ENCODE measurements around the gene OGFRL1.

GRCh38 chr6:71335544-71335943 is 46.9 kb downstream of the OGFRL1 start:
- TF ChIP-seq CEBPB (tag; IDR thresholded peaks at IDR 0.05) (no peak), STAT5A (IDR thresholded peaks at IDR 0.05; ENCODE audit: borderline replicate concordance, low read length) (no peak), POLR2AphosphoS5 (IDR thresholded peaks at IDR 0.05; ENCODE audit: control insufficient read depth, insufficient read depth, low read depth, low read length) (no peak), ZNF518B (CRISPR knock-in tag; IDR thresholded peaks at IDR 0.05) (no peak), EZH2 (IDR thresholded peaks at IDR 0.05; ENCODE audit: borderline replicate concordance, low read depth, low read length) (no peak)
- TF ChIP-seq, protein P1, sequence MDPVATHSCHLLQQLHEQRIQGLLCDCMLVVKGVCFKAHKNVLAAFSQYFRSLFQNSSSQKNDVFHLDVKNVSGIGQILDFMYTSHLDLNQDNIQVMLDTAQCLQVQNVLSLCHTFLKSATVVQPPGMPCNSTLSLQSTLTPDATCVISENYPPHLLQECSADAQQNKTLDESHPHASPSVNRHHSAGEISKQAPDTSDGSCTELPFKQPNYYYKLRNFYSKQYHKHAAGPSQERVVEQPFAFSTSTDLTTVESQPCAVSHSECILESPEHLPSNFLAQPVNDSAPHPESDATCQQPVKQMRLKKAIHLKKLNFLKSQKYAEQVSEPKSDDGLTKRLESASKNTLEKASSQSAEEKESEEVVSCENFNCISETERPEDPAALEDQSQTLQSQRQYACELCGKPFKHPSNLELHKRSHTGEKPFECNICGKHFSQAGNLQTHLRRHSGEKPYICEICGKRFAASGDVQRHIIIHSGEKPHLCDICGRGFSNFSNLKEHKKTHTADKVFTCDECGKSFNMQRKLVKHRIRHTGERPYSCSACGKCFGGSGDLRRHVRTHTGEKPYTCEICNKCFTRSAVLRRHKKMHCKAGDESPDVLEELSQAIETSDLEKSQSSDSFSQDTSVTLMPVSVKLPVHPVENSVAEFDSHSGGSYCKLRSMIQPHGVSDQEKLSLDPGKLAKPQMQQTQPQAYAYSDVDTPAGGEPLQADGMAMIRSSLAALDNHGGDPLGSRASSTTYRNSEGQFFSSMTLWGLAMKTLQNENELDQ (CRISPR knock-in tag; IDR thresholded peaks at IDR 0.05; ENCODE audit: borderline replicate concordance): no peak
